ENCODE results near the gene PRR33.

DNA sequence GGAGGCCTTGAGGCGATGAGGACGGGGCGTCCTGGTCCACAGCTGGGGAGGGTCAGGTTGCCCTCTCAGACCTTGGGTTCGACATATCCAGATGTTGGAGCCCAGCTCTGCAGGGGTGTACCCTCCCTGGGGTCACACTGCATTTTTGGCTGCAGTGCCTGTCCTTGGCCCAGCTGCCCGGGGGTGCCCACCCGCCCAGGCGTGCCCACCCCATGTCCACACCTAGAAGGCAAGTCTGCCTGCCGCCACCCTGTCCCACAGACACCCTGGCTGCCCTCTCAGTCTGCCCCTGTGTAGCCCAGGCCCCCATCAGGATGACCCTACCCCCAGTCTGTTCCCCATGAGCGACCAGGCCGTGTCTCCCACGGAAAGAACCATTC, 35.8 kb downstream of the PRR33 start:
- TF ChIP-seq, protein P1, sequence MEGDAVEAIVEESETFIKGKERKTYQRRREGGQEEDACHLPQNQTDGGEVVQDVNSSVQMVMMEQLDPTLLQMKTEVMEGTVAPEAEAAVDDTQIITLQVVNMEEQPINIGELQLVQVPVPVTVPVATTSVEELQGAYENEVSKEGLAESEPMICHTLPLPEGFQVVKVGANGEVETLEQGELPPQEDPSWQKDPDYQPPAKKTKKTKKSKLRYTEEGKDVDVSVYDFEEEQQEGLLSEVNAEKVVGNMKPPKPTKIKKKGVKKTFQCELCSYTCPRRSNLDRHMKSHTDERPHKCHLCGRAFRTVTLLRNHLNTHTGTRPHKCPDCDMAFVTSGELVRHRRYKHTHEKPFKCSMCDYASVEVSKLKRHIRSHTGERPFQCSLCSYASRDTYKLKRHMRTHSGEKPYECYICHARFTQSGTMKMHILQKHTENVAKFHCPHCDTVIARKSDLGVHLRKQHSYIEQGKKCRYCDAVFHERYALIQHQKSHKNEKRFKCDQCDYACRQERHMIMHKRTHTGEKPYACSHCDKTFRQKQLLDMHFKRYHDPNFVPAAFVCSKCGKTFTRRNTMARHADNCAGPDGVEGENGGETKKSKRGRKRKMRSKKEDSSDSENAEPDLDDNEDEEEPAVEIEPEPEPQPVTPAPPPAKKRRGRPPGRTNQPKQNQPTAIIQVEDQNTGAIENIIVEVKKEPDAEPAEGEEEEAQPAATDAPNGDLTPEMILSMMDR (IDR thresholded peaks at IDR 0.05), result no peak
- TF ChIP-seq POLR2A (IDR thresholded peaks at IDR 0.05) (no peak), POLR2AphosphoS5 (IDR thresholded peaks at IDR 0.05) (no peak), EP300 (IDR thresholded peaks at IDR 0.05) (no peak)
